Skin of body (tissue), 2 donors: ENCODE measurements around the gene TCFL5. TPM values are rescaled to one million over a fixed set of nuclear protein-coding genes. Genes with fewer than 3 reads are reported as not detected.
"Not testable (repeated sequence)": the region's sequence is repeated elsewhere in the genome, so short reads cannot be mapped to it uniquely, and the experiment has no call there.

Experiments used
- DNase-seq: peaks from one replicate; lab custom pipeline; 2025; lab: John Stamatoyannopoulos, UW
- total RNA-seq: library from RNA; depleted of rRNA; stranded (reverse); fragments of >200 nt; gene quantifications from one replicate; pipeline ENCODE4 v1.2.3, GENCODE V29; 2014

TCFL5 gene
- total RNA-seq, 1 donor from 2014 or later, result 11.3 TPM

DNA sequence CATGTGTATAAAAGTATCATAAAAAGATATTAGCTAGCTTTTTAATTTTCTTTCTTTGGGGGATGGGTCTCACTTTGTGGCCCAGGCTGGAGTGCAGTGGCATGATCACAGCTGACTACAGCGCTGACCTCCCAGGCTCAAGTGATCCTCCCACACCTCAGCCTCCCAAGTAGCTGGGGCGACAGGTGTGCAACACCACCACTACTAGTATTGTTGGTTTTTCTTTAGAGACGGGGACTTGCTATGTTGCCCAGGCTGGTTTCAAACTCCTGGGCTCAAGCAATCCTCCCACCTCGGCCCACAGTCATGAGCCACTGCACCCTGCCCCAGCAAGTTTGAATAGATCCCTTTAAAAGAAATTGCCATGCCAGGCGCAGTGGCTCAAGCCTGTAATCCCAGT lies 6.5 kb downstream of the TCFL5 start:
- no peak for DNase-seq

DNA sequence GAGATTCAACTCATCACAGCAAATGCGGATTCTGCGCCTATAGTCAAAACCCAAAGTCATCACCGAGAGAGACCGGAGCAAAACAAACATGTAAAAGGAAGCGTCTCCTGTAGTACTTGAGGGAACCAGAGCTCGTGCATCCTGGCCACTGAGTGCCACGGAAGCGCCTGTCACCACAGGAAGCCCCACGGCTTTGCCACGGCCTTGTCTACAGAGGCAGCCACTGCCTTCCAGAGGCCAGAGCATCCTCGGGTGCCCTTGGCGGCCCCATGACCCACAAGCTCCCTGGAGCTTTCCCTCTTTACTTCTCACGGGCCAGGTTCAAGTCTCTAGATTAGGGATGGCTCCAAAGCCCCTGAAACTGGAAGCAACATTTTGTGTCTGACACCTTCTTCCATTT lies 7.5 kb downstream of the TCFL5 start:
- DNase-seq, result no peak

DNA sequence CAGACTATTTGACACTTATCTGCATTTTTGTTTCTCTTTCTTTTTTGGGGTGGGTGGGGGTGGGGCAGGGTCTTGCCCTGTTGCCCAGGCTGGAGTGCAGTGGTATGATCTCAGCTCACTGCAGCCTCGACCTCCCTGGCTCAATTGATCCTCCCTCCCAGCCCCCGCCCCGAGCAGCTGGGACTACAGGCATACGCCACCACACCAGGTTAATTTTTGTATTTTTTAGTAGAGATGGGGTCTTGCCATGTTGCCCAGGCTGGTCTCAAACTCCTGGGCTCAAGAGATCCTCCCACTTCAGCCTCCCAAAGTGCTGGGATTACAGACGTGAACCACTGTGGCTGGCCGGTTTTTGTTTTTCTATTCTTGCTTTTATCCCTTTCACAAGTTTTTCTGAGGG lies 8.3 kb downstream of the TCFL5 start:
- not testable (repeated sequence) for DNase-seq

GRCh38 chr20:62852841-62853240 lies 8.8 kb downstream of the TCFL5 start:
- DNase-seq, result no peak

DNA sequence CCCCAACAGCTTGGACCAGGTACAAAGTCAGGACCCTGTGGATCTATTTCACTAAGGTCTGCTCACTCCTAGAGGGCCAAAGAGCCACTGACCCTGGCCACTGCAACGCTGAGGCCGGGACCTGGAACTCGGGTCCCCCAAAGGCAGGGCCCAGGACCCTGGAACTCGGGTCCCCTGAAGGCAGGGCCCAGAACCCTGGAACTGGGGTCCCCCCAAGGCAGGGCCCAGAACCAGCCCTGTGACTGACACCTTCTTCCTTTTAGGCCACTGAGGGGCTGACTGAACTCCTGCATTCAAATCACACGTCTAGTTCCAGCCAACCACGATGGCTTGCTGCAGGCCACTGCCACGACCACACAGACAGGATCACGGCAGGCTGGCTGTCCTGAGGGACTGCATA lies 9.4 kb downstream of the TCFL5 start:
- DNase-seq, result no peak

DNA sequence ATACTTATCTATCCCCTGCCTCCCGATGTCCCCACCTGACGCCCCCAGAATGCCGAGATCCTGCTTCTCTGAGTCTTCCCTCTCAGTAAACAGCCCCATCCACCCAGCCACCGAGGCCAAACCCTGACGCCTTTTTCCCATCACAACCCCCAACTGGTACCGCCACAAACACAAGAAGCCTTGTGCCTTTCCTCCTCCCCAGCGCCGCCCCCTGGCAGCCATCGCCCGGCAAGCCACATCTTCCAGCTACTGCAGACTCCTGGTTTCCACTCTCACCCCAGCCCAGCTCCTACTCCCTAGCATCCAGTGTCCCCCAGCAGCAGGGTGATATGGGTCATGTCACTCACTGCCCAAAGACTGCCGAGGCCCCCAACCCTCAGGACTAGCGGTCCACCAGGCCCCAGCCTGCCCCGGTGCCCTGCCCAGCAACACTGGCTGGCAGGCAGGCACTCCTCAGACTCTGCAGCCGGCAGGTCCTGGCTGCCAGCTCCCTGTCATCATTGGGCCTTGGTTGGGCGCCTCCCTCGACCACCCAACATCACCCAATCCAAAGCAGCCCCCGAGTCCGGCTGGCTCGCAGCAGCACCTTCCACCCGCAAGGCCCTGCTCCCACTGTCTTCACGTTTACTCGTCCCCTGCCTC lies 11.2 kb downstream of the TCFL5 start:
- no peak for DNase-seq

DNA sequence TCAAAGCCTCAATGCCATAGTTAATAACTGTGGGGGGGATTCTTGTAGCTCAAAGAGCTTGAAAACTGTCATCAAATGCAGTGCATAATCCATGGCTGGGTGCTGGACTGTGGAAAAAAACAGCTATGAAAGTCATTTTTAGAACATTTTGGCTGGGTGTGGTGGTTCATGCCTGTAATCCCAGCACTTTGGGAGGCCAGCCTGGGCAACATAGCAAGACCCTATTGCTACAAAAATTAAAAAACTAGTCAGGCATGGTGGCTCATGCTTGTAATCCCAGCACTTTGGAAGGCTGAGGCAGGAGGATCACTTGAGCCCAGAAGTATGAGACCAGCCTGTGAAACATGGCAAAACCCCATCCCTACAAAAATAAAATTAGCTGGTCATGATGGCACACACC lies 12.2 kb downstream of the TCFL5 start:
- DNase-seq, result no peak

- DNase-seq, result not testable (repeated sequence)
Measured at GRCh38 chr20:62848917-62849316, 12.7 kb downstream of the TCFL5 start.

DNA sequence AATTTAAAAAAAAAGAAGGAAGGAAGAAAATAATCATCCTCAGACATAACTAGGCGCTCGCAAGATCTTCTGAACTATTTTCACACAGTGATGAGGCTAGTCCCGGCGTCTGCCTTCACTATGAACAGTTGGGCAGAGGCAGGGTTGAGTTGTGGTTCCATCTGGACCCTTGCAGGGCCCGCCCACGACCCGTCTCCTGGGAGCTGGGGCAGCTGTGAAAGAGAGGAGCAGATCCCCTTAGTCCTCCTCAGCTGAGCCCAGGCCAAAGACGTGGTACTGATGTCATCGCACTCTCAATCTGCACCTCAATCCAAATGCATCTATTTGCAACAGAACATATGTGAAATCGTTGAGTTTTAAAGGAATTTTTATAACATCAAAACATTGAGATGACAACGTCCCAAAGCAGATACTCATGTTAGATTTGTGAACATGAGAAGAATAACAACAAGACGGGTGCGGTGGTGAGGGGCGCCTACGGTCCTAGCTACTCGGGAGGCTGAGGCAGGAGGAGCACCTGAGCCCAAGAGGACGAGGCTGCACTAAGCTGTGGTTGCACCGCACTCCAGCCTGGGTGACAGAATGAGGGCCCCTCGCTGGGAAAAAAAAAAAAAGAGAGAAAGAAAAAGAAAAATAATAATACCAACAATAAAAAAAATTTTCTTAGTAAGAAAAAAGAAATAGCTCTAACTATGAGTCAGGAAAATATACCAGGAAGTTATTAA lies 15.3 kb downstream of the TCFL5 start:
- peak; percentile 70 for DNase-seq

GRCh38 chr20:62845416-62846160 lies 16.0 kb downstream of the TCFL5 start:
- peak; percentile 71 for DNase-seq

GRCh38 chr20:62844182-62844581 lies 17.4 kb downstream of the TCFL5 start:
- DNase-seq, result no peak

GRCh38 chr20:62843656-62844055 lies 18.0 kb downstream of the TCFL5 start:
- no peak for DNase-seq

- DNase-seq, result no peak
Measured at GRCh38 chr20:62841705-62842212, 19.9 kb downstream of the TCFL5 start.

GRCh38 chr20:62840244-62841197 lies 21.1 kb downstream of the TCFL5 start:
- no peak for DNase-seq

DNA sequence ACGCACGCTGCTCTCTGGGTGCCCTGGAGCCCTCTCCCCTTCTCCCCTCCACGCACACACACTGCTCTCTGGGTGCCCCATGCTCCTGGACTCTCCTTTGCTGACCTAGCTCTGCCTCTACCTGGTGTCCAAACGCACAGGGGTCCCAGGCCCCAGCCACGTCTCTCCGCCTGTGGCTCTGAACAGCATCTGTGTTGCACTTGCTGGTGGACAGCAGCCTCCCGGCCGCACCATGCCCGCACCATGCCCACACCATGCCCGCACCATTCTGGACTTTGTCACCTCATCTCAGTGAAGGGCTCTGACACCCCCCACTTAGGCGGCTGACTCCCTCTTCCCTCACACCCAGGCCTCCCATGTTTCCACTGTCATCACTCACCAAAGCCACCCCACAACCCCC lies 21.8 kb downstream of the TCFL5 start:
- no peak for DNase-seq

GRCh38 chr20:62839261-62839660 lies 22.4 kb downstream of the TCFL5 start:
- DNase-seq, result no peak

DNA sequence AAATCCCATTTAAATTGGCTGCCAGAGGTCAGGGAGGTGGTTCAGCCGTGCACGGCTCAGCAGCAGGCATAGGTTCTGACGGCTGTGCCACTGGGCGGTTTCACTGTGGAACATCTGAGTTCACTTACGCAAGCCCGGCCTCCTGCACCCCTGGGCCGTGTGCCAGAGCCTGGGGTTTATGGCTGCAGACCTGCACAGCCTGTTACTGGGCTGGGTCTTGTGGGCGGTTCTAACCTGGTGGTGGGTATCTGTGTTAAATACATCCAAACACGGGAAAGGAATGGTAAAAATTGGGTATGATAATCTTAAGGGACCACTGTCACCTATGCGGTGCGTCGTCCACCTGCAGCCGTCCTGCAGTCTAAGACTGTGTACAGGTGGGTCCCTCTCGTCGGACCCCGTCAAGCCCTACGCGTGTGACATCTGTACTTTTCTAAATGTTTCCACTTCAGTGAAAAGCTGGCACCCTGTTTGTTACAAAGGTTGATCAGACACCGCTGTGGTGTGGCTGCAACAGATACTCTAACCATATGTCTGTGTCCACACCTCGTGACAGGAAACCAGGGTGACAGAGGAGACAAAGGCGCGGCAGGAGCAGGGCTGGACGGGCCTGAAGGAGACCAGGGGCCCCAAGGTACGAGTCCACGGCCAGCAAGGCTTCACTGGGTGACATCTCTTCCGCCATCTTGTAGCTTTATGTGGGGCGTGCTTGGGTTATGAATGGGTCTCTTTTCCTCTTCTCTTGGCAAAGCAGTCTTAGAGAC lies 23.3 kb downstream of the TCFL5 start:
- no peak for DNase-seq

DNA sequence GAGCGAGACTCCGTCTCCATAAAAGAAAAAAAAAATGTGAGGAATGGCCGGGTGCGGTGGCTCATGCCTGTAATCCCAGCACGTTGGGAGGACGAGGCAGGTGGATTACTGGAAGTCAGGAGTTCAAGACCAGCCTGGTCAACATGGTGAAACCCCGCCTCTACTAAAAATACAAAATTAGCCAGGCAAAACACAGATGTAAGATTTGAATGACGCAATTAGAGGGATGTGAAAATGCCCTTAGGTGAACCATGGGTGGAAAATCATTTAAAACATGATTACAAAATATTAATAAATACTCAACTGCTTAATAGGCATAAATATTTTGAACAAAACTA lies 23.9 kb downstream of the TCFL5 start:
- no peak for DNase-seq

DNA sequence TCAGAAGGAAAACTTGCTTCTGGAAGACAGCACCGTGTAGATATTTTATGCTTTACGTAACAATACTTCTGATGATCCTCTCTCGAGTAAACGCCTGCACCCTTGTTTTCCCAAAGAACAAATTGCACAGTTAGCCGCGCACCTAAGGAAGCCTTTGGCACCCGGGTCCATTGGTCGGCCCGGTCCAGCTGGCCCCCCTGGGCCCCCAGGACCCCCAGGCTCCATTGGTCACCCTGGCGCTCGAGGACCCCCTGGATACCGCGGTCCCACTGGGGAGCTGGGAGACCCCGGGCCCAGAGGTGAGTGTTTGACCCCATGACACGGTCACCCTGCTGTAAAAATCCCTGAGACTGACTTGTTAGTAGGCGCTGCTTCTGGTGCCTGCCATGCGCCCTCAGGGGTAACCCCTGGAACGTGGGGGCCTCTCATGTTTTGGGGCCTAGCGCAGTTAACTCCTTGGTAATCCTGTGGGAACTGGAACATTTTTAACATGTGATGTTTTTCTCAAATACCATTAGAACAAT lies 24.6 kb downstream of the TCFL5 start:
- DNase-seq, result no peak
